Type B pancreatic cell (in vitro differentiated cells): ENCODE results near the gene PSMB7. TPM values are rescaled to one million over a fixed set of nuclear protein-coding genes. Genes with fewer than 3 reads are reported as not detected.

ENCODE experiments used
- DNase-seq: peaks from one replicate; pipeline ENCODE4 v3.0.0; 2021; ENCODE audit warnings: mixed read lengths; ENCODE audit not compliant: unreplicated experiment; ENCODE audit errors: extremely low spot score
- H3K27ac Mint-ChIP-seq: 2 replicates; pipeline ENCODE4 v1.8.0; 2021; ENCODE audit warnings: mild to moderate bottlenecking, mixed read lengths
- H3K27me3 Mint-ChIP-seq: 2 replicates; pipeline ENCODE4 v1.8.0; 2021; ENCODE audit warnings: mixed read lengths
- H3K36me3 Mint-ChIP-seq: 2 replicates; pipeline ENCODE4 v1.8.0; 2021; ENCODE audit warnings: mixed read lengths
- H3K4me1 Mint-ChIP-seq: one replicate; pipeline ENCODE4 v1.8.0; 2021; ENCODE audit warnings: mixed read lengths; ENCODE audit not compliant: unreplicated experiment
- H3K4me3 Mint-ChIP-seq: 2 replicates; pipeline ENCODE4 v1.8.0; 2021; ENCODE audit warnings: mild to moderate bottlenecking, mixed read lengths
- H3K9me3 Mint-ChIP-seq: 2 replicates; pipeline ENCODE4 v1.8.0; 2021; ENCODE audit warnings: mixed read lengths
- total RNA-seq: library from RNA; stranded (reverse); gene quantifications from 2 replicates; pipeline ENCODE4 v1.2.1, GENCODE V29; 2021; ENCODE audit warnings: low replicate concordance
- TF ChIP-seq, protein P1 (sequence below): fragments of 200-600 bp; sonication (generic); conservative IDR thresholded peaks from 2 replicates; pipeline ENCODE4 v1.5.0; 2021; ENCODE audit warnings: antibody characterized with exemption, mild to moderate bottlenecking

The PSMB7 gene
- total RNA-seq, 1 donor from 2014 or later: 168 TPM

DNA sequence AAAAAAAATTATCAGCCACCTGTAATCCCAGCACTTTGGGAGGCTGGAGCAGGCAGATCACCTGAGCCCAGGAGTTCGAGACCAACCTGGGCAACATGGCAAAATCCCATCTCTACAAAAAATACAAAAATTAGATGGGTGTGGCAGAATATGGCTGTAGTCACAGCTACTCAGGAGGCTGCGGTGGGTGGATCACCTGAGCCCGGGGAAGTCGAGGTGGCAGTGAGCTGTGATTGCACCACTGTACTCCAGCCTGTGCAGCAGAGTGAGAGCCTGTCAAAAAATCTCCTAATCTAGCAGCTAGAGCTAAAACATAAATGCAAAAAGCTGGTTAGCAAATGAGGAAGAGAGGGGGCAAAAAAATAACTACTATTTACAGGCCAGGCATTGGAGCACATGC is 12.0 kb downstream of the PSMB7 start:
- TF ChIP-seq, protein P1, sequence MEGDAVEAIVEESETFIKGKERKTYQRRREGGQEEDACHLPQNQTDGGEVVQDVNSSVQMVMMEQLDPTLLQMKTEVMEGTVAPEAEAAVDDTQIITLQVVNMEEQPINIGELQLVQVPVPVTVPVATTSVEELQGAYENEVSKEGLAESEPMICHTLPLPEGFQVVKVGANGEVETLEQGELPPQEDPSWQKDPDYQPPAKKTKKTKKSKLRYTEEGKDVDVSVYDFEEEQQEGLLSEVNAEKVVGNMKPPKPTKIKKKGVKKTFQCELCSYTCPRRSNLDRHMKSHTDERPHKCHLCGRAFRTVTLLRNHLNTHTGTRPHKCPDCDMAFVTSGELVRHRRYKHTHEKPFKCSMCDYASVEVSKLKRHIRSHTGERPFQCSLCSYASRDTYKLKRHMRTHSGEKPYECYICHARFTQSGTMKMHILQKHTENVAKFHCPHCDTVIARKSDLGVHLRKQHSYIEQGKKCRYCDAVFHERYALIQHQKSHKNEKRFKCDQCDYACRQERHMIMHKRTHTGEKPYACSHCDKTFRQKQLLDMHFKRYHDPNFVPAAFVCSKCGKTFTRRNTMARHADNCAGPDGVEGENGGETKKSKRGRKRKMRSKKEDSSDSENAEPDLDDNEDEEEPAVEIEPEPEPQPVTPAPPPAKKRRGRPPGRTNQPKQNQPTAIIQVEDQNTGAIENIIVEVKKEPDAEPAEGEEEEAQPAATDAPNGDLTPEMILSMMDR: no peak
- Mint-ChIP-seq H3K9me3 (no peaks in the 10 kb centered on the region), H3K27ac (no peak overlapping the region), H3K36me3 (peaks cover 36% of the 10 kb centered on the region), H3K4me3 (no peak overlapping the region), H3K4me1 (peaks cover 24% of the 10 kb centered on the region), H3K27me3 (no peaks in the 10 kb centered on the region)
- DNase-seq: no peak

- peaks cover 24% of the 10 kb centered on the region for H3K4me1 Mint-ChIP-seq
- H3K36me3 Mint-ChIP-seq: peaks cover 27% of the 10 kb centered on the region
- no peak overlapping the region for H3K4me3 Mint-ChIP-seq
- no peaks in the 10 kb centered on the region for H3K27me3 Mint-ChIP-seq
- TF ChIP-seq, protein P1: no peak
- H3K27ac Mint-ChIP-seq: peak overlapping the region; percentile 23
- H3K9me3 Mint-ChIP-seq: no peaks in the 10 kb centered on the region
- DNase-seq: no peak
These were observed 15.0 kb downstream of the PSMB7 start for GRCh38 chr9:124399968-124400940.

DNA sequence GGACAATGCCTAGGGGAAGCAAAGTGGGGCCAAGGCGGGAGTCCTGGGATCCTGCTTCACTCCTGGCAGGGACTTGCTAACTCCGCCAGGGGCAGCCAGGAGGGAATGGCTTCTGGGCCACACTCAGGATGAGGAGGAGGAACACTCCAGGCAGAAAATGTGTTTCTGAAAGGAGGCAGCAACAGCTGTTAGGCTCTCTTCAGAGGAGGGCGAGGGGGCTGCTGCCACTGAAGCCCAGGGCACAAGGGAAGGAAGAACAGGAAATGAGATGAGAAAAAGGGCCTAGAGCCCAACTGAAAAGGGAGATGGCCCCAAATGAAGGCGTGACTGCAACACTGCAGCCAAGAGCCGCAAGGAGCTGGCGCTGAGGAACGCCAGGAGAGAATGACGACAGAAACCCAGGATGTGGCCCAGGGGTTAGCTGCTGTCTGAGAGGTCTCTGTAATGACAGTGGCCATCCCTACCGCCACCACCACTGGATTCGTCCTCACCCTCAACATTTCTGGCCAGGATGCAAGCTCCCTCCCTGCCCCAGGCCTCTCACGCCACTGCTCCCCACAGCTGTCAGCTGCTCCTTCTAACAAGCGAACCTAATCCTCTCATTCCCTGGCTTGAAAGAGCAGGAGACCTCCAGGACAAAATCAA is 15.8 kb downstream of the PSMB7 start:
- no peaks in the 10 kb centered on the region for H3K9me3 Mint-ChIP-seq
- peaks cover 26% of the 10 kb centered on the region for H3K36me3 Mint-ChIP-seq
- TF ChIP-seq, protein P1: no peak
- H3K27me3 Mint-ChIP-seq: no peaks in the 10 kb centered on the region
- H3K4me1 Mint-ChIP-seq: peaks cover 24% of the 10 kb centered on the region
- no peak for DNase-seq
- no peak overlapping the region for H3K4me3 Mint-ChIP-seq
- peak overlapping the region; percentile 19 for H3K27ac Mint-ChIP-seq

- H3K4me1 Mint-ChIP-seq: peaks cover 24% of the 10 kb centered on the region
- peaks cover 20% of the 10 kb centered on the region for H3K36me3 Mint-ChIP-seq
- no peak overlapping the region for H3K27ac Mint-ChIP-seq
- no peaks in the 10 kb centered on the region for H3K9me3 Mint-ChIP-seq
- H3K27me3 Mint-ChIP-seq: no peaks in the 10 kb centered on the region
- TF ChIP-seq, protein P1: no peak
- DNase-seq: no peak
- H3K4me3 Mint-ChIP-seq: no peak overlapping the region
These were observed 16.9 kb downstream of the PSMB7 start for GRCh38 chr9:124398191-124398935.

DNA sequence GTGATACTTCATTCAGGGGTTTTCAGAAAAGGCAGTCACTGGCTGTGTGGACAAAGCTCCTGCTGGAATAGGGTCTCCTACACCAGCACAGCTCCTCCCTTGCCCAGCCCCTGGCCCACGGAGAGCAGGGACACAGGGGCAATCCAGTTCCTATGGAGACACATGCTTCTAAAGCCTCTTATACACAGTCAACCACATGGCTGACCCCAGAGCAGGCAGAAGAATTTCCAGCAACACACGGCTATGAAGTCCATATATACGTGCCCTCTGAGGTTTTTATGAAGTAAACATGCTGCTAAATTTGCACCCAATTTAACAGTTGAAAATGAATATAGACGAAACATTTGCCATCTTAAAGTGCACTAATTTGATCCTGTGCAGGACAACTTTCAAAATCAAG is 19.4 kb downstream of the PSMB7 start:
- peaks cover 14% of the 10 kb centered on the region for H3K36me3 Mint-ChIP-seq
- H3K9me3 Mint-ChIP-seq: no peaks in the 10 kb centered on the region
- peaks cover 36% of the 10 kb centered on the region for H3K4me1 Mint-ChIP-seq
- H3K27me3 Mint-ChIP-seq: no peaks in the 10 kb centered on the region
- no peak for DNase-seq
- TF ChIP-seq, protein P1: no peak
- H3K4me3 Mint-ChIP-seq: no peak overlapping the region
- no peak overlapping the region for H3K27ac Mint-ChIP-seq
